ENCODE measurements around the gene SLC24A3.

SLC24A3 gene

GRCh38 chr20:19758133-19758500, 545.7 kb downstream of the SLC24A3 start, which contains the start of gene RIN2:
Gene RIN2 (plus strand): TSS chr20:19758258. CDS start chr20:19889602, 131,344 bp downstream.
- peaks cover 46% of the 10 kb centered on the region for H3K27me3 Mint-ChIP-seq

GRCh38 chr20:19758501-19759331, 546.3 kb downstream of the SLC24A3 start:
- peaks cover 4% of the 10 kb centered on the region for H3K9me3 Mint-ChIP-seq
- peaks cover 3% of the 10 kb centered on the region for H3K4me1 Mint-ChIP-seq (ENCODE audit: low read depth)
- no peaks in the 10 kb centered on the region for H3K36me3 Mint-ChIP-seq (ENCODE audit: low read depth)
- H3K4me3 Mint-ChIP-seq = no peak overlapping the region
- H3K27ac Mint-ChIP-seq = no peak overlapping the region
- H3K27me3 Mint-ChIP-seq = peaks cover 42% of the 10 kb centered on the region

More at GRCh38 chr20:19758133-19758500, 545.7 kb downstream of the SLC24A3 start, which contains the start of gene RIN2:
- Mint-ChIP-seq H3K27ac (no peak within 1 kb of the TSS), H3K4me3 (peak within 1 kb of the TSS; percentile 59), H3K36me3 (ENCODE audit: low read depth) (no peaks in the 10 kb centered on the region), H3K4me1 (ENCODE audit: low read depth) (peaks cover 3% of the 10 kb centered on the region), H3K9me3 (peaks cover 4% of the 10 kb centered on the region)

GRCh38 chr20:19760371-19760721, 547.9 kb downstream of the SLC24A3 start:
- H3K27ac Mint-ChIP-seq = no peak overlapping the region
- peaks cover 4% of the 10 kb centered on the region for H3K9me3 Mint-ChIP-seq
- peaks cover 3% of the 10 kb centered on the region for H3K4me1 Mint-ChIP-seq (ENCODE audit: low read depth)
- no peak overlapping the region for H3K4me3 Mint-ChIP-seq
- H3K27me3 Mint-ChIP-seq = peaks cover 42% of the 10 kb centered on the region
- H3K36me3 Mint-ChIP-seq (ENCODE audit: low read depth) = no peaks in the 10 kb centered on the region

GRCh38 chr20:19761326-19761725, 548.9 kb downstream of the SLC24A3 start:
- Mint-ChIP-seq H3K27ac (no peak overlapping the region), H3K4me1 (ENCODE audit: low read depth) (peaks cover 3% of the 10 kb centered on the region), H3K9me3 (peaks cover 4% of the 10 kb centered on the region)

GRCh38 chr20:19761841-19762240, 549.4 kb downstream of the SLC24A3 start:
- no peak overlapping the region for H3K4me3 Mint-ChIP-seq
- H3K4me1 Mint-ChIP-seq (ENCODE audit: low read depth) = peaks cover 3% of the 10 kb centered on the region
- H3K27me3 Mint-ChIP-seq = peaks cover 36% of the 10 kb centered on the region
- no peak overlapping the region for H3K27ac Mint-ChIP-seq
- H3K9me3 Mint-ChIP-seq = peaks cover 4% of the 10 kb centered on the region
- no peaks in the 10 kb centered on the region for H3K36me3 Mint-ChIP-seq (ENCODE audit: low read depth)

More at GRCh38 chr20:19761326-19761725, 548.9 kb downstream of the SLC24A3 start:
- H3K36me3 Mint-ChIP-seq (ENCODE audit: low read depth) = no peaks in the 10 kb centered on the region
- peaks cover 40% of the 10 kb centered on the region for H3K27me3 Mint-ChIP-seq
- no peak overlapping the region for H3K4me3 Mint-ChIP-seq

- Mint-ChIP-seq H3K9me3 (peaks cover 4% of the 10 kb centered on the region), H3K36me3 (ENCODE audit: low read depth) (no peaks in the 10 kb centered on the region), H3K4me1 (ENCODE audit: low read depth) (no peaks in the 10 kb centered on the region), H3K4me3 (no peak overlapping the region), H3K27ac (no peak overlapping the region), H3K27me3 (peaks cover 22% of the 10 kb centered on the region)
Observed at GRCh38 chr20:19764207-19764606, 551.8 kb downstream of the SLC24A3 start.

- peaks cover 4% of the 10 kb centered on the region for H3K9me3 Mint-ChIP-seq
- H3K27me3 Mint-ChIP-seq = peaks cover 16% of the 10 kb centered on the region
Observed at GRCh38 chr20:19765266-19765665, 552.8 kb downstream of the SLC24A3 start.

GRCh38 chr20:19765913-19766312, 553.5 kb downstream of the SLC24A3 start:
- Mint-ChIP-seq H3K27ac (no peak overlapping the region), H3K4me3 (no peak overlapping the region)

More at GRCh38 chr20:19765266-19765665, 552.8 kb downstream of the SLC24A3 start:
- Mint-ChIP-seq H3K4me3 (no peak overlapping the region), H3K36me3 (ENCODE audit: low read depth) (no peaks in the 10 kb centered on the region), H3K27ac (no peak overlapping the region), H3K4me1 (ENCODE audit: low read depth) (no peaks in the 10 kb centered on the region)

GRCh38 chr20:19767070-19767469, 554.6 kb downstream of the SLC24A3 start:
- Mint-ChIP-seq H3K4me3 (no peak overlapping the region), H3K4me1 (ENCODE audit: low read depth) (no peaks in the 10 kb centered on the region), H3K36me3 (ENCODE audit: low read depth) (no peaks in the 10 kb centered on the region), H3K27me3 (peaks cover 8% of the 10 kb centered on the region), H3K9me3 (peaks cover 4% of the 10 kb centered on the region), H3K27ac (no peak overlapping the region)

More at GRCh38 chr20:19765913-19766312, 553.5 kb downstream of the SLC24A3 start:
- H3K9me3 Mint-ChIP-seq = peaks cover 4% of the 10 kb centered on the region
- no peaks in the 10 kb centered on the region for H3K36me3 Mint-ChIP-seq (ENCODE audit: low read depth)
- H3K27me3 Mint-ChIP-seq = peaks cover 11% of the 10 kb centered on the region
- no peaks in the 10 kb centered on the region for H3K4me1 Mint-ChIP-seq (ENCODE audit: low read depth)

GRCh38 chr20:19768325-19768842, 555.9 kb downstream of the SLC24A3 start:
- H3K27ac Mint-ChIP-seq = no peak overlapping the region
- H3K4me3 Mint-ChIP-seq = no peak overlapping the region
- no peaks in the 10 kb centered on the region for H3K9me3 Mint-ChIP-seq
- H3K36me3 Mint-ChIP-seq (ENCODE audit: low read depth) = no peaks in the 10 kb centered on the region
- H3K27me3 Mint-ChIP-seq = peaks cover 6% of the 10 kb centered on the region
- no peaks in the 10 kb centered on the region for H3K4me1 Mint-ChIP-seq (ENCODE audit: low read depth)

GRCh38 chr20:19769507-19769906, 557.1 kb downstream of the SLC24A3 start:
- Mint-ChIP-seq H3K4me1 (ENCODE audit: low read depth) (no peaks in the 10 kb centered on the region), H3K36me3 (ENCODE audit: low read depth) (no peaks in the 10 kb centered on the region), H3K9me3 (no peaks in the 10 kb centered on the region), H3K4me3 (no peak overlapping the region), H3K27ac (no peak overlapping the region), H3K27me3 (peaks cover 6% of the 10 kb centered on the region)

- Mint-ChIP-seq H3K4me3 (no peak overlapping the region), H3K36me3 (ENCODE audit: low read depth) (no peaks in the 10 kb centered on the region), H3K9me3 (no peaks in the 10 kb centered on the region), H3K4me1 (ENCODE audit: low read depth) (no peaks in the 10 kb centered on the region), H3K27me3 (peaks cover 6% of the 10 kb centered on the region), H3K27ac (no peak overlapping the region)
Observed at GRCh38 chr20:19770375-19770774, 557.9 kb downstream of the SLC24A3 start.

GRCh38 chr20:19771031-19771430, 558.6 kb downstream of the SLC24A3 start:
- Mint-ChIP-seq H3K27me3 (peaks cover 6% of the 10 kb centered on the region), H3K4me3 (no peak overlapping the region), H3K9me3 (no peaks in the 10 kb centered on the region), H3K4me1 (ENCODE audit: low read depth) (no peaks in the 10 kb centered on the region), H3K27ac (no peak overlapping the region), H3K36me3 (ENCODE audit: low read depth) (no peaks in the 10 kb centered on the region)

Data from stimulated activated naive CD8-positive, alpha-beta T cell treated with anti-CD3 and anti-CD28 coated beads, Interleukin-15, Interleukin-2, amounts not matched to agents 100 ng/mL and 50 ng/mL, for 24 hours (primary cell).